RPMI7951 (cell line): ENCODE data around the gene INPP4A. TPM values are rescaled to one million over a fixed set of nuclear protein-coding genes. Genes with fewer than 3 reads are reported as not detected.
A peak's percentile ranks its signal among the peaks of the same experiment; 100 is the strongest.

Experiments used
- DNase-seq: peaks from one replicate; pipeline ENCODE4 v3.0.0-alpha.2; 2012; ENCODE audit warnings: low read depth
- total RNA-seq: library from RNA; depleted of rRNA; stranded (reverse); fragments of >200 nt; shearing (Covaris generic); gene quantifications from 2 replicates; pipeline ENCODE4 v1.2.3, GENCODE V29; 2014; rRNA removed

INPP4A gene
- total RNA-seq, 1 experiment from 2014 or later, result 9.9 TPM

GRCh38 chr2:98634406-98635092 lies 189.9 kb downstream of the INPP4A start:
- peak; percentile 79 for DNase-seq

- no peak for DNase-seq
These were observed 192.9 kb downstream of the INPP4A start for GRCh38 chr2:98637401-98638147.

- DNase-seq, result no peak
These were observed 198.9 kb downstream of the INPP4A start for GRCh38 chr2:98643496-98644100.

Other genes with a start within 250 kb of the INPP4A start
- gene CNGA3, start 98.4 kb upstream of the INPP4A start, total RNA-seq, result not detected in 2 replicates
- 41.0 and 43.5 TPM in 2 replicates for gene COA5, start 163.7 kb downstream of the INPP4A start, total RNA-seq
- gene UNC50, start 163.7 kb downstream of the INPP4A start, total RNA-seq, result 72.8 and 83.4 TPM in 2 replicates